SH-SY5Y (cell line): ENCODE measurements around the gene NCK2.

Source experiments
- GATA2 ChIP-seq: IDR thresholded peaks from 2 replicates; pipeline ENCODE4 v1.6.1; 2011; ENCODE audit warnings: mild to moderate bottlenecking, low read depth, low read length
- GATA3 ChIP-seq: IDR thresholded peaks from 2 replicates; pipeline ENCODE4 v1.6.1; 2011; ENCODE audit warnings: low read depth, mild to moderate bottlenecking, low read length, moderate library complexity

NCK2 gene

DNA sequence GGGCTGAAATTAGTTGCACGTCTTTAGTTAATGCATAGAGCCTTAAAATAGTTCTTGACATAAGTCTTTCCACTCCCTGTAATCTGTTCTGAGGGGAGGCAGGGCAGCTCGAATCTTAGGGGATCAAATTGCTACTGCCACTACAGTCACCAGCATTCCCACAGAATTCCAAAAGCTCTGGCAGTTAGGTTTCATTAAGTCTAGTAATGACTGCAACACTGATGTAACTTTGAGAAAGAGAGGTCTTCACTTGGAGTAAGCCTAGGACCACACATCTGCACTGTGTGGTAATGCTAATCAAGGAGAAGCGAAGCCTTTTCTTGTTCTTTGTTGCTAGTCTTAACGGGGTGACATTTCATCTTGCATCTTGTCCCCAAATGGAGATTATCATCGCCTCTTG, 19.3 kb upstream of the NCK2 start:
- TF ChIP-seq GATA2, result no peak
- no peak for TF ChIP-seq GATA3

DNA sequence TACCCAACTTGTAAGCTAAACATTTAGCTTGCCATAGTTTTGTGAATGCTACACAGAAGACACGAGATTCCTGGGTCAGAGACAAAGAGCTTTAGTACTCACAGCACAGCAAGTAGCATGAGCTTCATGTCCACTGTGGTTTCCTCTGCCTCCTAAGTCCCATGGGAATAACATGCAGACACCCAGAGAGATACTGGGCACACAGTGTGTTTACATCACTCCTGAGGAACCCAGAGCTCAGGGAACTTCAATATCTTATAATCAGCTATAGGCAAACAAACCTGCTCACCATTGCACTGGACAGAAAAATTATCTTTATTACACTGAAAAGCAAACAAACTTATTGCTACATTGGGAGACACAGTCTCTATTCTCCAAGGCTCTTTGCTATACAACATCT, 14.5 kb upstream of the NCK2 start:
- TF ChIP-seq GATA2 (no peak), GATA3 (no peak)

DNA sequence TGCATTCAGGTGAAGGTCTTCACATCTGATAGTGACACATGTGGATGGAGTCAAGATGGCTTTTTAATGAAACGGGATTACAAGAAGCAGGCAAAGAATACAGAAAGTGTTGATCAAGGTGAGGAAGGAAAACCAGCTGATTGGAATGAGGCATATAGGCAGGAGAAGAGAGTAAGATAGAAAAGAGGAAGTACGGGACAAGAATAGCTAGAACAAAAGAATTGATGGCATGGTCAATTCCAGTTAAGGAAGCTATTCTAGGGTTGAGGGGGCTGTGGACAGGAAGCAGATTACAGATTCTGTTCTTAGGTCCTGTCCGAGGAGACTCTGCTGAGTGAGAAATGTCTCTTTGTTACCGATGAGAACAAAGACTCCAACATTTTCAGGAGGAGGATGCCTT, 13.2 kb upstream of the NCK2 start:
- TF ChIP-seq GATA2 (no peak), GATA3 (no peak)

DNA sequence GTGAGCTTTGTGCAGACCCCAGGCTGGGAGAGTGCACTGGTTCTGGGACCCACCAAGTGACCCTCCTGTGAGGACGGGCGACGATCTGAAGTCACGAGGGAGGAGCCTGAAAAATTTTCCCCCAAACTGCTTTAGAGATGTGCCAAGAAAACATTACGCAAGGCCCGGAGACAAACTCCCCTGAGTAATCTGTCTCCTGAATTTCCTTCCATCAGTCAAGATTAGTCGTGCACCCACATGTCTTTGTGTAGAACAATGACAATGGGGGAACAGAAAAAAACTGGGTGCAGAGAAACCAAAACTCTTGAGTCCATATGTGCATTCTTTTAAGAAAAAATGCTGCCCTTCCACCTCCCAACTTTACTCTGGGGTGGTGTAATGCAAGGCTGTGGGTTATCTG, 12.6 kb upstream of the NCK2 start:
- TF ChIP-seq GATA3, result no peak
- no peak for TF ChIP-seq GATA2

DNA sequence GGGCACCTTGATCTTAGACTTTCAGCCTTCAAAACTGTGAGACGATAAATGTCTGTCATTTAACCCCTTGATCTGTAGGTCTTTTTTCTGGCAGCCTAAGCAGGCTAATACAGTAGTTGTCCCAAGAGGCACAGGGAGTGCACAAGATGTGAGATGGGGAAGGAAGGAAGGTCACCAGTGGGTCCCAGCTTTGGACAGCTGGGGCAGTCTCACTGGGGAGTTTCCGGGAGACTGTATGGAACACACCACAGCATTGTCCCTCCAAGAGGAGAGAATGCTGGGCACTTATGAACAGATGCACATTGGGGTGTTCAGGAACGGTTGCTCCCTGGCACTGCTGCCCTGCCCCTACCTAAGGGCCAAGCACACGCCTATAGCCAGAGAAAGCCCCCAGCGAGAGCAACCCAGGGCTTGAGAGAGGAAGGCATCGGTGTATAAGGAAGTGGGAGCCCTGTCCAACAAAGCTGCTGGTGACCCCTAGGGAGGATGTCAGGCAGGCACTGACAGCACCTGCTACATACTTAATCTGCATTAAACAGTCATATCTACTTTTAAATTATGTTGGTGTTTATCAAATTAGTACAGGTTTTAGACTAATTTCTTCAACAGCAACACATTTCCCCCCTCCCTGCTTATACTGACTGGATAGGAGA, 11.6 kb upstream of the NCK2 start:
- TF ChIP-seq GATA3 (no peak), GATA2 (no peak)

DNA sequence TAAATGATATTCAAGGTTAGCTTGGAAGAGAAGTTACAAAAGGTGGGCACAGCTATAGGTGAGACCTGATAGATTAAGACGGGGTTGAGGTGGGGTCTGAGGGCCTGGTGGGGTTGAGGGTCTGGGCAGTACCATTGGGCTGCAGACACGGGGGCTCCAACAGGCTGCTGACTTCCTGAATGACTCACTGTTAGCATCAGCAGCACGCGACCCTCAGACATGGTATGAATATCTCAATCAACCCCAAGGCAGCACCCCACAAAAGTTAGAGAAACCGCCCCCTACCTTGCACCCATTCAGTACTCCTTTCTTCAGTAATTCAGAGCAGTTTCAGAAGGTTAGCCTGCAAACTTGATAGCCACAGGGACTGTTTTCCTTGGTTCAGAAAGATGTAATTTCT, 10.8 kb upstream of the NCK2 start:
- TF ChIP-seq GATA3 (no peak), GATA2 (no peak)

DNA sequence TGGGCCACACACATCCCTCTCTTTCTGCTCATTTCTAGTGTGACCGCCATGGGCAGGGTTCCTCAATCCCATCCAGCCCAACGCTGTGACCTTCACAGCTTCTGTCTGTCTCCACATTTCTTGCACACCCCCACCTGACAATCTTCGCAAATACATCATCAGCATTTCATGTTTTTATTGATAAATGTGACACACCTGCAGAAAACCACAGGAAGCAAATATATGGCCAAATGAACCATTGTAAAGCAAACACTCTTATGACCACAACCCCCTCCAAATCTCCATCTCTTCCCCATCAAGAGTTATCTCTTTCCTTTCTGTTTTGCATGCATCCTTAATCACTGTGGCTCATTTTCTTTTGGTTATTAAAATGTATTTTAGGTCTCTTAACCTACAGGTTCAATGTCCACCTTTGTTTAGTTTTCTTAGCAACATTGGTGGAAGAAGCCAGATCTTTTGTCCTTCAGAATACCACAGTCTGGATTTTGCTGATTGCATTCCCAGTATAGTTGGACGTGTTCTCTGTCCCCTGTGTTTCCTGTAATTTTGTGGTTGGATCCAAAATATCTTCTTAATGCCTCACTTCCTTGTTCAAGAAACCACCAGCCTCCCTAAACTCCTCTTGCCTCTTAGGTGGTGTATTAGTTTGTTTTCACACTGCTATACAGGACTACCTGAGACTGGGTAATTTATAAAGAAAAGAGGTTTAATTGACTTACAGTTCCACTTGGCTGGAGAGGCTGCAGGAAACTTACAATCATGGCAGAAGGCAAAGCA, 9.8 kb upstream of the NCK2 start:
- TF ChIP-seq GATA3, result no peak
- TF ChIP-seq GATA2, result no peak

DNA sequence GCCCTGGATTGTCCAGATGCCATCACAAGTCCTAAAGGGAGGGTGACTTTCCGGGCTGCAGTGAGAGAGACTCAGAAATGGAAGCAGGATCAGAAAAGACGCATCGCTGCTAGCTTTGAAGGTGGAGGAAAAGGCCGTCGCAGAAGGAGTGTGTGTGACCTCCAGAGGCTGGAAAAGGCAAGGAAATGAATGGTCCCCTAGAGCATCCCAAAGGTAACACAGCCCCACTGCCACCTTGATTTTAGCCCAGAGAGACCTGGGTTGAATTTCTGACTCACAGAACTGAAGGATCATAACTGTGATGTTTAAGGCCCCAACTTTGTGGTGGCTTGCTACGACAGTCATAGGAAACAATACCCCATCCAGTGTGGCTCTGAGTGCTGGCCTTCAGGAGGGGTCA, 8.6 kb upstream of the NCK2 start:
- TF ChIP-seq GATA2 (no peak), GATA3 (no peak)

DNA sequence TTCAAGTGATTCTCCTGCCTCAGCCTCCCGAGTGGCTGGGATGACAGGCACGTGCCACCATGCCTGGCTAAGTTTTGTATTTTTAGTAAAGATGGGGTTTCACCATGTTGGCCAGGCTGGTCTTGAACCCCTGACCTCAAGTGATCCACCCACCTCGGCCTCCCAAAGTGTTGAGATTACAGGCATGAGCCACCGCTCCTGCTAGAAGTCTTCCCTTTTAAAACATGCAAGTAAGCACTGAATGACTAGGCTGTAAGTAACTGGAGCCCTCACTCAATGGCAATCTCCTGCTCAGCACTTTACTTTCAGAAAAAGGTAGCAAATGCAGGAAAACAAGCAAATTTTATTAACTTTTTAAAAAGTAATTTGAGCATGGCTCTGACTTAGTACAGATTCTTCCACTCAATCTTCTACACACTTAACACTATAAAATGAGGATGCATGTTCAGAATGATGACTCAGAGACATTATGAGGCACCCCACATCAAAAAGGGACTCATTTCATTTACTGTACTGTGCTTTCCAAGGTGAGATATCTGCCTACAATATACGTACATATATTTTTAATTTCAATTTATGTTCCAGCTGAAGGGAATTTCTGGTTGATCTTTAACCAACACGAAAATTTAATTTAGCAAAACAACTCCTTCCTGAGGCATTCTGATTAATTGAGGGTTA, 6.6 kb upstream of the NCK2 start:
- TF ChIP-seq GATA3, result no peak
- no peak for TF ChIP-seq GATA2

DNA sequence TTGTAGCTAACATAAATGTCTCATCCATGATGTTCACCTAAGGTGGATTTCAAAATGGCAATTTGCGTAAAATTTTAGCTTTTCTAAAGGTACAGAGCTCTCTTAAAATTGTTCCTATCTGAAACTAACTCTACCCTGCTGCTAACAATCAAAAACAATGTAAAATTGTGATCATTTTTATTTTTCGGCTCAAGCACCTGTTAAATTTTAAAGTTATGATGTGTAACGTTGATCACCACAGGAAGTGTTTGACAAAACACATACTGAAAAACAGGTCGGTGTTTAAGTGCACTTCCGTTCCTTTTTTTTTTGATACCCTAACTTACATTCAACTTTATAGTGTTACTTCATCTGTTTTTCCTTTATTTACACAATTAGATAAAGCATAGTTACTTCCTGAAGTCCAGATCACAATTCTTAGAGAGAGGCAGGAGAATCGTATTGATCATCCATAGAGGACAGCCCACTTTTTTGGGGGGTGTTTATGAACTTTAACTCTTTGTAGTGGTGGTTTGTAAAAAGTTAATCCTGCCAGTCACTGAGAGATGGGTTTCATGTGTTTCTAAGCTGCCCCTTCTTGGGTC, 6.0 kb upstream of the NCK2 start:
- no peak for TF ChIP-seq GATA2
- TF ChIP-seq GATA3, result no peak

DNA sequence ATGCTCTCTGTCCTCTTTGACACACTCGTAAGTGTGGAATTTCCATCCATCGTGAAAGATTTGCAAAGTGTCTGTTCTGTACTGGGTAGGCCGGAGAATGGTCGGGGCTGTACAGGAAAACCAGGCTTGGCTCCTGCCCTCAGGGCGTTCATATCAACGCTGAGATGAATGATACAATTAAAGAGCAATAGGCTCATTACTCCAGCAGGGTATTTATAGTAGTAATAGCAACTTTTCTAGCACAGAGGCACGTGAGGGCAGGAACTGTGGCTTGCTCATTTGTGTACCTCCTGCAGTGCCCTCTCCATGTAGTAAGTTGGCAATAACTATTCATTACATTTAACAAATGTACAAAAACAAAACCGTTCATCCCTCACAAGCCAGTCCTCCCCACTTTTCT, 5.3 kb upstream of the NCK2 start:
- TF ChIP-seq GATA2 (no peak), GATA3 (no peak)

DNA sequence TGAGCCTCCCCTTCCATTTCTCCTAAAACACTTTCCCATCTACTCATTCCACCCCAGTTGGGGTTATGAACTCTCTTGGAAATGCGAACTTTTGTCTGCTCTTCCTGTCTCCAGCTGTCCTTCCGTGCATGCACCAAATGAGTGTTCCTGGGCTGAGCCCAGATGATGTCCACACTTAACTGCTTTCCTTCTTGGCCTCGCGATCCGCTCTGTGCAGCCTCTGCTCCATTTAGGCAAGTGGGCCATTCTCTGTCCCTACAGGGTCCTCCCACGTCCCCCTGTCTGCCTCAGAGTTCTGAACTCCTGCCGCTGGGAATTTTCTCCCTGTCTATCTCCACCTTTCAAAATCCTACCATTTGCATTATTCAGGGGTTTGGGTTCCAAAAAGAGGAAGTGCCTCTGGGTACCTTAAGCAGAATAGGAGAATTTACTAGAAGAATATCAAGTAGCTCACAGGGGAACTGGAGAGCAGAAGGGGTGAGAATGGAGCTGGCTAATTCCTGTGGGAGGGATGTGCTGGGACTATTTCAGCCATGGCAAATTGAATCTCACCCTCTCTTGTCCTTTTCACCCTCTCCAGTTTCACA, 4.7 kb upstream of the NCK2 start:
- TF ChIP-seq GATA3 (no peak), GATA2 (no peak)

DNA sequence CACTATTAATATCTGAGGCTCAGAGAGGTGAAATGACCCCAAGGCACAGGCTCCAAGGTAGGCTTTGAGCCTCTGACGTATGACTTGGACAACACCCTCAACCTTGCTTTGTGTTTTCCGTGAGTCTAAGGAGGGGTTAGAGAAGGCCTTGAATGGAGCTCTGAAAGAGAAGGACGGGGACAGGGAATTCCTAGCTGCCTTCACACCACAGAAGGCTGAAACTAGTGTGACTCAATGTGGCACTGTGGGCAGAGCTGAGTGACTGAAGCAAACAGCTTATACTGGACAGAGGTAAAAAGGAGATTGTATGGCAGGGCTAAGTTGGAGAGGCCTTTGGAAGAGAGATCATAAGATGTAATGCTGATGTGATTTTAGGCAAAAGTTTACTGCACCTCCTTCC, 3.5 kb upstream of the NCK2 start:
- TF ChIP-seq GATA3 (no peak), GATA2 (no peak)

DNA sequence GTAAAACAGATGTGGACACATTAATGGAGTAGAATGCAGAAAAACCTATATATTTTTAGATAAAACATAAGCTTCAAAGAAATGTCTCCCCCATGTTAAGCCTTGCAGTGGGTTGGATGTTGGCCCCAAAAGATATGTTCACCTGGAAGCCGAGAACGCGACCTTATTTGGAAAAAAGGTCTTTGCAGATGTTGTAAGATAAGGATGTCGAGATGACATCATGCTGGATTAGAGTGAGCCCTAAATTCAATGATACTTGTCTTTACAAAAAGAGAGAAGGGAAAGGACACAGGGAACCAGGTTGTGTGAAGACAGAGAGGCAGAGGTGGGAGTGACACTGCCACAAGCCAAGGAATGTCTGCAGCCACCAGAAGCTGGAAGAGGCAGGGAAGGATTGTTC, 3.1 kb upstream of the NCK2 start:
- TF ChIP-seq GATA3 (no peak), GATA2 (no peak)
